HG02763 (cell line): ENCODE data around the gene IER3IP1.
"Not testable (repeated sequence)": the region's sequence is repeated elsewhere in the genome, so short reads cannot be mapped to it uniquely, and the experiment has no call there.

ENCODE experiments used
- ATAC-seq: cut with Tn5 transposase; IDR thresholded peaks from one replicate; pipeline ENCODE4 v1.9.1; 2021; ENCODE audit warnings: mild to moderate bottlenecking, moderate library complexity; ENCODE audit not compliant: unreplicated experiment

Gene IER3IP1

DNA sequence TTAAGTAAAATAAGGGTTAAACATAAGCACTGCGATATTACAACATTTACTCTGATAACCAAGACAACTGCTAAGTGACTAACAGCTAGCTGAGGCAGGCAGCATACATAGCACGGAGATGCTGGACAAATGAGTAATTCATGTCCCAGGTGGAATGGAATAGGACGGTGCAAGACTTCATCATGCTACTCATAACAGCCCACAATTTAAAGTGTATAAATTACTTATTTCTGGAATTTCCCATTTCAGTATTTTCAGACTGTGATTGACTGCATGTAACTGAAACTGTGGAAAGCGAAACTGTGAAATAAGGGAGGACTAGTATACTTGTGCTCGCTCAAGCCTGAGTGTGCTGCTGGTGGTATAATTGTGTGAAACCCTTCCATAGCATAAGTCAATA lies 12.9 kb downstream of the IER3IP1 start:
- ATAC-seq, result peak; percentile 72

- ATAC-seq, result no peak
These were observed 15.9 kb downstream of the IER3IP1 start for GRCh38 chr18:47160256-47160655.

- ATAC-seq, result not testable (repeated sequence)
These were observed 17.8 kb downstream of the IER3IP1 start for GRCh38 chr18:47158404-47158803.

- no peak for ATAC-seq
These were observed 24.7 kb downstream of the IER3IP1 start for GRCh38 chr18:47151439-47151838.

- ATAC-seq, result no peak
These were observed 25.3 kb downstream of the IER3IP1 start for GRCh38 chr18:47150824-47151366.

GRCh38 chr18:47150029-47150823 lies 25.9 kb downstream of the IER3IP1 start, which contains the start of gene HDHD2:
HDHD2 (minus strand) TSS chr18:47150500; CDS start chr18:47136439, 14,061 bp downstream.
- peak; percentile 93 for ATAC-seq

DNA sequence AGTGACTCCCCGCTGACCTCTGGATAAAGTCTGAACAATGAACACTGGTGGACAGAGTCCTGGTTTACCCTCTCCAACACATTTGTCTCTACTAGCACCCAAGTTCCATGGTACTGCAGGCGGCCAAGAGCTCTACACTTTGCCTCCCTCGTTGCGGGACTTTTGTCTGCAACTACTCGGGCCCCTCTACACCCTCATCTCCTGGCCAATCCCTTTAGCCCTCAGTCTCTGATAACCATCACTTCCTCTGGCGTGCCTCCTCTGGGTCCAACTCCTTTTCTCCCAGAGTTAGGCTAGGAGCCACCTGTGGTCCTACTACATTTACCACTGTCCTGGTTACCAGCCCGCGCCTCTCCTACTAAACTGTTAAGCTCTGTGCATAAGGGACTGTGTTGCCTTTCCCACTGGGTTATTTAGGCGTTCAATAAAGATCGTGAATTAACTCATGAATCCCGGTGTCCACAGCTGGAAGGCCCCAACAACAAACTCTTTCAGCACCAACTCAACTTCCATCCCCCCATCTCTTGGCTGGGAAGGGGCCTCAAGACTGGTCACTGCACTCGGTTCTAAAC lies 26.6 kb downstream of the IER3IP1 start:
- ATAC-seq, result no peak

GRCh38 chr18:47146206-47146605 lies 30.0 kb downstream of the IER3IP1 start:
- no peak for ATAC-seq

- no peak for ATAC-seq
These were observed 32.2 kb downstream of the IER3IP1 start for GRCh38 chr18:47143899-47144485.

DNA sequence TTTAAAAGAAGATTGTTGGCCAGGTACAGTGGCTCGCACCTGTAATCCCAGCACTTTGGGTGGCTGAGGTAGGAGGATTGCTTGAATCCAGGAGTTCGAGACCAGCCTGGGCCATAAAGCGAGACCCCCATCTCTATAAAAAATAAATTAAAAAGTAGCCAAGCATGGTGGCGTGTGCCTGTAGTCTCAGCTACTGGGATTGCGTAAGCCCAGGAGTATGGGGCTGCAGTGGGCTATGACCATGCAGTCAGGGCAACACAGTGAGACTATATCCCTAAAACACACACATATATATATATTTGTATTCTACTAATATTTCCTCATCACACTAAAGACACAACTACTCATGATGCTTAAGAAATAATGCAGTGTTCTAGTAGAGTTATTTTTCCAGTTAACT lies 33.0 kb downstream of the IER3IP1 start:
- no peak for ATAC-seq

DNA sequence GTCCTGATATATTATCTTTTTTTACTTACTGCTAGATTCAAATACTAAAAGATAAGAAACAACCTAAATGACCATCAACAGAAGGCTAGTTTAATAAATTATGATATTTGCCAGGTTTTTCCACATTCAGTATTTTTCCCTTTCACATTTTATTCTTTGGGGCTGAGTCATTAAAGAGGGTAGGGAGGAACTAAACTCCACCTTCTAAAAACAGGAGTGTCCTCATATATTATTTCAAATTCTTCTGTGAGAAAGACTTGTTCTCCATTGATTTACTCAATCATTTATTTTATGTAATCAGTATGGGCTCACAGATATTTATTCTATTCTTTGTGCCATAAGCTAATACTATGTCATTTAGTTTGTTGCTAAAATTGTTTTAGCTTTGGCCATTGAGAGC lies 34.9 kb downstream of the IER3IP1 start:
- ATAC-seq, result no peak

DNA sequence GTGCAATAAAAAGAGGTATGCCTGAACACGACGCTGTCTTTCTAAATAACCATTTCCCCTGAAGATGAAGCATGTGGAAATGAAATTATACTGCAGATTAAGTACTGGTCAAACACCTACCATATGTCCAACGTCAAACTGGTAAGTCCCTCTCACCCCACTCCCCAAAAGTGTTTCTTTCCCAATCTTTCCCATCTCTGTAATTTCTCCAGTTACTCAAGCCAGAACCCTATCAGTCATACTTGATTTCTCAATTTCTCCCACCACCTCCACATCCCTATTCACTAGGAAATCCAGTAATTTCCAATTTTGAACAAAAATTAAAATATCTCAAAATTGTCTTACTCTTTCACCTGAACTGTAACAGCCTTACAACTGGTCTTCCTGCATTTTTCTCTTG lies 55.0 kb downstream of the IER3IP1 start:
- ATAC-seq, result no peak

GRCh38 chr18:47120428-47120827 lies 55.7 kb downstream of the IER3IP1 start:
- ATAC-seq, result peak; percentile 72

- no peak for ATAC-seq
These were observed 57.2 kb downstream of the IER3IP1 start for GRCh38 chr18:47118981-47119380.

- ATAC-seq, result no peak
These were observed 61.0 kb downstream of the IER3IP1 start for GRCh38 chr18:47115205-47115604.

DNA sequence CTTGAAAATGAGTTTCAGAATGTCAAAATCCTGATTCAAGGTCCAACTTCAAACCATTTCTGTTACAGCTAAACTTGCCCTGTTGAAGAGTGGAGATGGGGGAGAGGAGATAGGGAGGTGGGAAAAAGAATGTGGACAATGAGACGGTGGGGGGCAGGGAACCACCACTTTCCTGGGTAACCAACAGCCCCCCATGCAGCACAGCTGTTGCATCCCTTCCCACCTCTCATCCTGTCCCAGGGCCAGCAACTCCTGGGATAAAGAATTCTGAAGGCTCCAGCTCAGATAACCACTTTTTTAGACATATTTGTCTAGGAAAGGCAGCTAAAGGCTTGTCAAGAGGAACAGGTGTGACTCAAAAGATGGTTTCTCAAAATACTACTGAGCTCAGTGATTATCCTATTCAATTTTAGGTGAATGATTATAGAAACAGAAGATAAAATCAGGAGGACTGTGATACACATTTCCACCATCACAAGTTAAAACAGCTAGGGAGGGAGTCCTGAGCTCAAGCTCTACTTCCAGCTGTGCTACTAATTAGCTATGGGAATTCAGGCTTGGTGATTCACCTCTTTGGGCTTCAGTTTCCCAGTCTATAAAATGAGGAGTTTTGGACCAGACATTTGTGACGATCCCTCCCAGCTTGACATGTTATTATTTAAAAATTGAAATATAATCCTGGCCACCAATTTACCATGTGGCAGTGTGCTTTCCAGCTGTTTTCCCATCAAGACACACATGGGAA lies 62.2 kb downstream of the IER3IP1 start:
- ATAC-seq, result no peak

DNA sequence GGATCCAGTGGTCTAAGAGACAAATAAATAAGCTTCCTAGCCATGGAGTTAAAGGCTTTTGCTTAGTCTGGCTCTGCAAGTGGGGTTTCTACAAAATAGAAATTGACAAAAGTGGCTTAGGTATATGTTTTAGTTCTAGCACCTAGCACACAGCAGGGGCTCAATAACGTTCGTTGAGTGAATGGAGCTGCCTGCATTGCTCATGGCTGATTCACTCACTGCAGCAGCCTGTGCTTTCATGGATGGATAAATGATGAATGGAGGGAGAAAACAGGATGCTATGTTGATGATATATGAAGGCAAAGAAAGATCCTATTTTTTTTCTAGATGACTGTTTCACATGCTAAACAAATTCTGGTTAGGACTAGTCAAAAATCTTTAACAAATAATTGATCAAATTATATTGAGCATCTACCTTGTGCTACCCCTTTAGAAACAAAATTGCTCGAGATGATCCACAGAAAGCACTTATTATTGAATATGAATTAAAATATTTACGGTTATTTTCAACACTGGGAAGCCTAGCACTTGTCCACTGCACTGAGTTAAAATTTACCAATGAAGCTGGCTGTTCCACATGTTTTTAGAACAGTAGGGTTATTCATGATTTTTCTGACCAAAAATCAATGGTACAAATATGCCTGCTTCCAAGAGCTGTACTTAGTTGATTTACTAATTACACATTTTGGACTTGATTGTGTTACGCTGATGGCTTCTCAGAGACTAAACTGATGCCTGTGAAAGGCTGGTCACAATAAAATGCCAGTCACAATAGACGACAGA lies 65.5 kb downstream of the IER3IP1 start:
- no peak for ATAC-seq

DNA sequence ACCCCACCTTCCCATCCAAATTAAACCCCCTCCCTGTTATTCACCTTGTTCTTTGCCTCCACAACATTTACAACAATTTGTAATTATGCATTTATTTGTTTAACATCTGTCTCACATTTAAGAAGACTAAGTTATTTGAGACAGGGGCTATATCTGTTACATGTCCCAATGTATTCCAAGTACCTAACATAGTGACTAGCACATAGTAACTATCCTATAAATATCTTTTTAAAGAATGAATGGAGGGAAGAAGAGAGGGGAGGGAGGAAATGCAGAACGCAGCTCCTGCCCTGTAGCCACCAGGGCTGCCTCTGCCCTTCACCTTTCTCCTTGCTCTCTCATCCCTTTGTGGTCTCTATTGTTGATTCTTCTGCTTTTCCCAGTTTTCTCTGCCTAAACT lies 66.4 kb downstream of the IER3IP1 start:
- ATAC-seq, result no peak

- no peak for ATAC-seq
These were observed 67.2 kb downstream of the IER3IP1 start for GRCh38 chr18:47108998-47109405.

DNA sequence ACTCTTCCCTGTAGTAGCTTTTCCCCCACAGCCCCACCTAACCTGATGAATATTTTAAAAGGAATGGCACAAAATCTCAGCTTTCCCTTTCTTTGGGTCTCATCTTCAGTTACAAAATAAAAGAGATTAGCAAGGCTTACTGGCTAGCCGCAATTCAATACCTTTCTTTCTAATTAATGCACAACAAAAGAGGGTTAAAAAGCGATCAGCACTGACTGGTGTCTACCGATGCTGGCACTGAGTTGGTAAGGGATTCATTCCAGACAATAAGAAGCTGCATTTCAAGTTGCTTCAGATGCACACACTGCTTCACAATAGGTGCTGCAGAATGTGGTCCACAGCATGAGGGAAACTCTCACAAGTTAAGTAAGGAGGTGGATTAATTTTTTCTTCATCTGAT lies 67.8 kb downstream of the IER3IP1 start:
- no peak for ATAC-seq
